GM23338 (cell line): ENCODE measurements around the gene SPX. TPM values are rescaled to one million over a fixed set of nuclear protein-coding genes. Genes with fewer than 3 reads are reported as not detected.

Experiments
- ATAC-seq: fragments of 200-7000 bp; cut with Tn5 transposase; 3 replicates; pipeline ENCODE4 v1.9.1; 2020
- DNase-seq: peaks from one replicate; pipeline ENCODE4 v3.0.0-alpha.2; 2015; ENCODE audit warnings: low spot score
- H2AFZ ChIP-seq: fragments of 200-600 bp; sonication (generic); 2 replicates; pipeline ENCODE4 v1.8.0; 2016; ENCODE audit warnings: antibody characterized with exemption, mild to moderate bottlenecking, moderate library complexity
- H3F3A ChIP-seq: fragments of 200-600 bp; sonication (generic); replicated peaks from 2 replicates; pipeline ENCODE4 v1.8.0; 2017; ENCODE audit warnings: antibody characterized with exemption, mixed run types, low read depth
- H3K27ac ChIP-seq: fragments of 200-600 bp; sonication (generic); 2 replicates; pipeline ENCODE4 v1.6.1; 2016; ENCODE audit warnings: low read depth
- H3K27me3 ChIP-seq: fragments of 200-600 bp; sonication (generic); 2 replicates; pipeline ENCODE4 v1.8.0; 2016; ENCODE audit warnings: mild to moderate bottlenecking, mixed run types, moderate library complexity; ENCODE audit not compliant: insufficient read depth
- H3K36me3 ChIP-seq: fragments of 200-600 bp; sonication (generic); 2 replicates; pipeline ENCODE4 v1.8.0; 2016; ENCODE audit warnings: mild to moderate bottlenecking; ENCODE audit not compliant: insufficient read depth
- H3K4me1 ChIP-seq: fragments of 200-600 bp; sonication (generic); 2 replicates; pipeline ENCODE4 v1.8.0; 2016; ENCODE audit warnings: mild to moderate bottlenecking, moderate library complexity; ENCODE audit not compliant: insufficient read depth
- H3K4me2 ChIP-seq: fragments of 200-600 bp; sonication (generic); 2 replicates; pipeline ENCODE4 v1.7.1; 2017; ENCODE audit warnings: mixed run types
- H3K4me3 ChIP-seq: fragments of 200-600 bp; sonication (generic); 2 replicates; pipeline ENCODE4 v1.6.1; 2016; ENCODE audit warnings: mixed run types
- H3K79me2 ChIP-seq: fragments of 200-600 bp; sonication (generic); replicated peaks from 2 replicates; pipeline ENCODE4 v1.8.0; 2017; ENCODE audit warnings: mild to moderate bottlenecking; ENCODE audit not compliant: insufficient read depth
- H3K9me2 ChIP-seq: fragments of 200-600 bp; sonication (generic); 2 replicates; pipeline ENCODE4 v1.8.0; 2017; ENCODE audit not compliant: insufficient read depth
- H4K20me1 ChIP-seq: fragments of 200-600 bp; sonication (generic); replicated peaks from 2 replicates; pipeline ENCODE4 v1.8.0; 2017; ENCODE audit warnings: mild to moderate bottlenecking; ENCODE audit not compliant: insufficient read depth
- H3K27ac Mint-ChIP-seq: 2 replicates; pipeline ENCODE4 v1.8.0; 2020; ENCODE audit warnings: inconsistent platforms, mild to moderate bottlenecking, moderate library complexity, mixed read lengths
- H3K27me3 Mint-ChIP-seq: 3 replicates; pipeline ENCODE4 v1.8.0; 2022; ENCODE audit warnings: low read depth, mild to moderate bottlenecking, moderate library complexity, mixed read lengths, inconsistent platforms; ENCODE audit not compliant: insufficient read depth, poor library complexity
- H3K36me3 Mint-ChIP-seq: 3 replicates; pipeline ENCODE4 v1.8.0; 2021; ENCODE audit warnings: low read depth, mild to moderate bottlenecking, inconsistent platforms, moderate library complexity, mixed read lengths
- H3K4me1 Mint-ChIP-seq: 3 replicates; pipeline ENCODE4 v1.8.0; 2020; ENCODE audit warnings: mild to moderate bottlenecking, inconsistent platforms, mixed read lengths
- H3K4me3 Mint-ChIP-seq: 3 replicates; pipeline ENCODE4 v1.8.0; 2021; ENCODE audit warnings: moderate library complexity, mild to moderate bottlenecking, inconsistent platforms, mixed read lengths
- H3K9me3 Mint-ChIP-seq: 3 replicates; pipeline ENCODE4 v1.8.0; 2020; ENCODE audit warnings: moderate library complexity, mild to moderate bottlenecking, inconsistent platforms, mixed read lengths
- EZH2 ChIP-seq: fragments of 200-600 bp; sonication (generic); IDR thresholded peaks from one replicate; pipeline ENCODE4 v1.8.0; 2017; ENCODE audit warnings: antibody characterized with exemption, mild to moderate bottlenecking, low read depth; ENCODE audit not compliant: unreplicated experiment
- EZH2phosphoT487 ChIP-seq: fragments of 200-600 bp; sonication (generic); IDR thresholded peaks from one replicate; pipeline ENCODE4 v1.8.1; 2018; ENCODE audit warnings: antibody characterized with exemption; ENCODE audit not compliant: unreplicated experiment
- JUNB ChIP-seq: IDR thresholded peaks from one replicate; pipeline ENCODE4 v1.6.1; 2016; ENCODE audit warnings: antibody characterized with exemption; ENCODE audit not compliant: unreplicated experiment
- NANOG ChIP-seq: IDR thresholded peaks from 2 replicates; pipeline ENCODE4 v1.6.1; 2016; ENCODE audit warnings: antibody characterized with exemption, borderline replicate concordance
- POLR2AphosphoS5 ChIP-seq: IDR thresholded peaks from 2 replicates; pipeline ENCODE4 v1.6.1; 2016; ENCODE audit warnings: antibody characterized with exemption, low read depth
- STAT1 ChIP-seq: IDR thresholded peaks from one replicate; pipeline ENCODE4 v1.6.1; 2016; ENCODE audit warnings: antibody characterized with exemption; ENCODE audit not compliant: unreplicated experiment
- ZNF114 ChIP-seq: fragments of 250-450 bp; sonication (Bioruptor Pico); IDR thresholded peaks from 2 replicates; pipeline ENCODE4 v1.5.0; 2020; ENCODE audit warnings: mild to moderate bottlenecking, moderate library complexity
- ZNF331 ChIP-seq: fragments of 250-450 bp; sonication (Bioruptor Pico); IDR thresholded peaks from 2 replicates; pipeline ENCODE4 v1.5.0; 2020; ENCODE audit warnings: low read depth, mild to moderate bottlenecking, moderate library complexity
- polyA plus RNA-seq: library from polyadenylated mRNA; unstranded; fragments of >200 nt; fragmentation: Nextera tagmentation; extraction: Ambion mirVana; gene quantifications from 2 replicates; pipeline ENCODE4 v1.2.1, GENCODE V29; 2016
- total RNA-seq: library from RNA; depleted of rRNA; stranded (reverse); fragments of >200 nt; shearing (Covaris generic); gene quantifications from 2 replicates; pipeline ENCODE4 v1.2.3, GENCODE V29; 2014
- TF ChIP-seq, protein P1 (sequence below), 2 experiments: fragments of 200-600 bp in 1 of 2; sonication (generic) in 1 of 2; conservative IDR thresholded peaks; 2 replicates each; pipeline versions ENCODE4 v1.5.1 to v1.6.1; 2016 to 2017; ENCODE audit warnings: antibody characterized with exemption in 2 of 2, low read depth in 2 of 2, mild to moderate bottlenecking in 2 of 2, moderate library complexity in 1 of 2
- TF ChIP-seq, protein P2 (sequence below): IDR thresholded peaks from 2 replicates; pipeline ENCODE4 v1.6.1; 2016; ENCODE audit warnings: antibody characterized with exemption

SPX gene
- total and polyA plus RNA-seq, 2 experiments from 2014 or later: 1.3 TPM

GRCh38 chr12:21546716-21547115, 20.6 kb downstream of the SPX start:
- Mint-ChIP-seq H3K4me3 (no peak overlapping the region), H3K9me3 (no peaks in the 10 kb centered on the region), H3K27ac (no peak overlapping the region), H3K27me3 (peaks cover 2% of the 10 kb centered on the region), H3K4me1 (no peaks in the 10 kb centered on the region), H3K36me3 (no peaks in the 10 kb centered on the region)
- Histone ChIP-seq H2AFZ (no peak overlapping the region), H4K20me1 (no peaks in the 10 kb centered on the region), H3K4me1 (no peaks in the 10 kb centered on the region), H3K79me2 (no peaks in the 10 kb centered on the region), H3K9me2 (no peaks in the 10 kb centered on the region), H3K27ac (no peak overlapping the region), H3K4me2 (no peak overlapping the region), H3K4me3 (no peak overlapping the region), H3K27me3 (no peaks in the 10 kb centered on the region), H3K36me3 (no peaks in the 10 kb centered on the region), H3F3A (no peaks in the 10 kb centered on the region)
- TF ChIP-seq ZNF331 (CRISPR knock-in tag) (no peak), JUNB (no peak), EZH2phosphoT487 (no peak), NANOG (no peak), POLR2AphosphoS5 (no peak)
- TF ChIP-seq, protein P1, sequence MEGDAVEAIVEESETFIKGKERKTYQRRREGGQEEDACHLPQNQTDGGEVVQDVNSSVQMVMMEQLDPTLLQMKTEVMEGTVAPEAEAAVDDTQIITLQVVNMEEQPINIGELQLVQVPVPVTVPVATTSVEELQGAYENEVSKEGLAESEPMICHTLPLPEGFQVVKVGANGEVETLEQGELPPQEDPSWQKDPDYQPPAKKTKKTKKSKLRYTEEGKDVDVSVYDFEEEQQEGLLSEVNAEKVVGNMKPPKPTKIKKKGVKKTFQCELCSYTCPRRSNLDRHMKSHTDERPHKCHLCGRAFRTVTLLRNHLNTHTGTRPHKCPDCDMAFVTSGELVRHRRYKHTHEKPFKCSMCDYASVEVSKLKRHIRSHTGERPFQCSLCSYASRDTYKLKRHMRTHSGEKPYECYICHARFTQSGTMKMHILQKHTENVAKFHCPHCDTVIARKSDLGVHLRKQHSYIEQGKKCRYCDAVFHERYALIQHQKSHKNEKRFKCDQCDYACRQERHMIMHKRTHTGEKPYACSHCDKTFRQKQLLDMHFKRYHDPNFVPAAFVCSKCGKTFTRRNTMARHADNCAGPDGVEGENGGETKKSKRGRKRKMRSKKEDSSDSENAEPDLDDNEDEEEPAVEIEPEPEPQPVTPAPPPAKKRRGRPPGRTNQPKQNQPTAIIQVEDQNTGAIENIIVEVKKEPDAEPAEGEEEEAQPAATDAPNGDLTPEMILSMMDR (conservative IDR thresholded peaks at IDR 0.05; ENCODE audit: low read depth in 2 of 2): no peak
- ATAC-seq (no peak), DNase-seq (no peak)

GRCh38 chr12:21547437-21547836, 21.3 kb downstream of the SPX start:
- no peak for DNase-seq
- Mint-ChIP-seq H3K4me3 (no peak overlapping the region), H3K27me3 (peaks cover 2% of the 10 kb centered on the region), H3K27ac (no peak overlapping the region), H3K4me1 (no peaks in the 10 kb centered on the region), H3K9me3 (no peaks in the 10 kb centered on the region), H3K36me3 (no peaks in the 10 kb centered on the region)
- Histone ChIP-seq H3K36me3 (no peaks in the 10 kb centered on the region), H3K79me2 (no peaks in the 10 kb centered on the region), H3F3A (no peaks in the 10 kb centered on the region), H3K27ac (no peak overlapping the region), H4K20me1 (no peaks in the 10 kb centered on the region), H3K9me2 (no peaks in the 10 kb centered on the region), H3K4me3 (no peak overlapping the region), H3K4me2 (no peak overlapping the region), H3K4me1 (no peaks in the 10 kb centered on the region), H2AFZ (no peak overlapping the region), H3K27me3 (no peaks in the 10 kb centered on the region)
- TF ChIP-seq ZNF114 (CRISPR knock-in tag): no peak
- TF ChIP-seq EZH2: no peak
- TF ChIP-seq STAT1: no peak
- TF ChIP-seq, protein P1 (conservative IDR thresholded peaks at IDR 0.05; ENCODE audit: low read depth in 2 of 2): no peak
- TF ChIP-seq, protein P2, sequence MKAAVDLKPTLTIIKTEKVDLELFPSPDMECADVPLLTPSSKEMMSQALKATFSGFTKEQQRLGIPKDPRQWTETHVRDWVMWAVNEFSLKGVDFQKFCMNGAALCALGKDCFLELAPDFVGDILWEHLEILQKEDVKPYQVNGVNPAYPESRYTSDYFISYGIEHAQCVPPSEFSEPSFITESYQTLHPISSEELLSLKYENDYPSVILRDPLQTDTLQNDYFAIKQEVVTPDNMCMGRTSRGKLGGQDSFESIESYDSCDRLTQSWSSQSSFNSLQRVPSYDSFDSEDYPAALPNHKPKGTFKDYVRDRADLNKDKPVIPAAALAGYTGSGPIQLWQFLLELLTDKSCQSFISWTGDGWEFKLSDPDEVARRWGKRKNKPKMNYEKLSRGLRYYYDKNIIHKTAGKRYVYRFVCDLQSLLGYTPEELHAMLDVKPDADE: no peak
- no peak for TF ChIP-seq JUNB
- no peak for ATAC-seq
